AG04449 (cell line): ENCODE results near the gene DGKB.

Source experiments
- CTCF ChIA-PET: fragments of 350-600 bp; formaldehyde crosslinking; extraction: SDS; loops from one replicate; lab custom pipeline; 2021; ENCODE audit warnings: antibody characterized with exemption; lab: Yijun Ruan, JAX
- POLR2A ChIA-PET: fragments of 400-600, 350-600 bp; formaldehyde crosslinking; extraction: SDS; loops from one replicate; lab custom pipeline; 2020; ENCODE audit warnings: antibody characterized with exemption, inconsistent platforms; lab: Yijun Ruan, JAX
- DNase-seq: peaks from one replicate; pipeline ENCODE4 v3.0.0-alpha.2; 2010; ENCODE audit warnings: low read depth, low spot score
- H3K4me3 ChIP-seq: 2 replicates; pipeline ENCODE4 v1.5.1; 2011; ENCODE audit warnings: low read depth, mild to moderate bottlenecking, control low read depth, low read length
- CTCF ChIP-seq: IDR thresholded peaks from one replicate; pipeline ENCODE4 v1.5.1; 2011; ENCODE audit warnings: mild to moderate bottlenecking, moderate library complexity, low read length, control low read depth, inconsistent platforms; ENCODE audit not compliant: insufficient read depth; ENCODE audit errors: missing control alignments

Gene DGKB

GRCh38 chr7:14123923-14124322 is 778.6 kb downstream of the DGKB start:
- TF ChIP-seq CTCF = no peak
- ChIA-PET POLR2A (no interaction called here), CTCF (no interaction called here)
- no peak overlapping the region for H3K4me3 ChIP-seq
- DNase-seq = no peak

- no peak for TF ChIP-seq CTCF
- DNase-seq = no peak
- no peak overlapping the region for H3K4me3 ChIP-seq
- POLR2A ChIA-PET = no interaction called here
- CTCF ChIA-PET = no interaction called here
These were observed 786.9 kb downstream of the DGKB start for GRCh38 chr7:14115701-14116100.

GRCh38 chr7:14104861-14105260 is 797.7 kb downstream of the DGKB start:
- POLR2A ChIA-PET = no interaction called here
- no peak overlapping the region for H3K4me3 ChIP-seq
- CTCF ChIA-PET = no interaction called here
- no peak for TF ChIP-seq CTCF
- DNase-seq = no peak

- no peak for DNase-seq
- no peak for TF ChIP-seq CTCF
- H3K4me3 ChIP-seq = no peak overlapping the region
- POLR2A ChIA-PET = no interaction called here
- CTCF ChIA-PET = no interaction called here
These were observed 806.4 kb downstream of the DGKB start for GRCh38 chr7:14096159-14096558.

GRCh38 chr7:14095233-14095950 is 807.2 kb downstream of the DGKB start:
- H3K4me3 ChIP-seq = no peak overlapping the region
- no peak for TF ChIP-seq CTCF
- no peak for DNase-seq
- POLR2A ChIA-PET = no interaction called here
- CTCF ChIA-PET = no interaction called here
